ENCODE results near the gene WWTR1.

Gene WWTR1

GRCh38 chr3:149657926-149658743 is at the start of gene WWTR1:
TSS of gene WWTR1 (minus strand) at chr3:149658025. CDS start at chr3:149657306, 719 bp downstream.
- DNase-seq, result peak; percentile 5 to 39

- no peak for DNase-seq
Observed at GRCh38 chr3:149706905-149707304, 49.1 kb upstream of the WWTR1 start.

- no peak for DNase-seq
Observed at GRCh38 chr3:149705416-149705815, 47.6 kb upstream of the WWTR1 start.

GRCh38 chr3:149703466-149703865 is 45.6 kb upstream of the WWTR1 start:
- no peak for DNase-seq

- no peak for DNase-seq
Observed at GRCh38 chr3:149702691-149703441, 45.0 kb upstream of the WWTR1 start.

- DNase-seq, result peak in 1 of 2 donors; percentile 10
Observed at GRCh38 chr3:149701977-149702350, 44.1 kb upstream of the WWTR1 start.

GRCh38 chr3:149701206-149701976 is 43.6 kb upstream of the WWTR1 start:
- peak in 1 of 2 donors; percentile 35 for DNase-seq

- no peak for DNase-seq
Observed at GRCh38 chr3:149688122-149688757, 30.4 kb upstream of the WWTR1 start.

- no peak for DNase-seq
Observed at GRCh38 chr3:149686996-149687395, 29.2 kb upstream of the WWTR1 start.

GRCh38 chr3:149678351-149678950 is 20.6 kb upstream of the WWTR1 start:
- no peak for DNase-seq

GRCh38 chr3:149673393-149673792 is 15.6 kb upstream of the WWTR1 start:
- no peak for DNase-seq

GRCh38 chr3:149670742-149671492 is 13.1 kb upstream of the WWTR1 start:
- no peak for DNase-seq

GRCh38 chr3:149667576-149667975 is 9.8 kb upstream of the WWTR1 start:
- no peak for DNase-seq

- no peak for DNase-seq
Observed at GRCh38 chr3:149663966-149664365, 6.1 kb upstream of the WWTR1 start.

- no peak for DNase-seq
Observed at GRCh38 chr3:149662240-149662887, 4.5 kb upstream of the WWTR1 start.

- DNase-seq, result no peak
Observed at GRCh38 chr3:149660462-149660861, 2.6 kb upstream of the WWTR1 start.

- no peak for DNase-seq
Observed at GRCh38 chr3:149658744-149659497, 1.1 kb upstream of the WWTR1 start.

- peak in 1 of 2 donors; percentile 12 for DNase-seq
Observed at GRCh38 chr3:149657321-149657925, 402 bp downstream of the WWTR1 start.

- DNase-seq, result no peak
Observed at GRCh38 chr3:149655826-149656574, 1.8 kb downstream of the WWTR1 start.

Data from CD4-positive, alpha-beta T cell treated with Interferon alpha-2 for 1 hour (primary cell).